NCI-H446 treated with DMSO at 0.1 percent for 48 hours (cell line): ENCODE data around the gene SLC4A2.

Experiments
- DNase-seq: peaks from one replicate; lab custom pipeline; 2025; lab: John Stamatoyannopoulos, UW

The SLC4A2 gene

GRCh38 chr7:151045967-151046366, 13.4 kb upstream of the SLC4A2 start:
- DNase-seq = no peak

GRCh38 chr7:151046603-151047573, 12.5 kb upstream of the SLC4A2 start:
- peak; percentile 21 for DNase-seq

GRCh38 chr7:151047976-151048815, 11.2 kb upstream of the SLC4A2 start, which contains the start of gene ASIC3:
Gene ASIC3 (plus strand): TSS chr7:151048531. CDS start chr7:151048886, 355 bp downstream.
- no peak for DNase-seq

- no peak for DNase-seq
Measured at GRCh38 chr7:151048911-151049463, 10.4 kb upstream of the SLC4A2 start.

- DNase-seq = no peak
Measured at GRCh38 chr7:151051108-151051507, 8.3 kb upstream of the SLC4A2 start.

GRCh38 chr7:151053096-151053495, 6.3 kb upstream of the SLC4A2 start:
- no peak for DNase-seq

GRCh38 chr7:151053751-151054150, 5.6 kb upstream of the SLC4A2 start:
- DNase-seq = no peak

- no peak for DNase-seq
Measured at GRCh38 chr7:151056283-151056665, 3.1 kb upstream of the SLC4A2 start.

- DNase-seq = no peak
Measured at GRCh38 chr7:151056666-151057505, 2.5 kb upstream of the SLC4A2 start.

GRCh38 chr7:151057506-151057988, 1.8 kb upstream of the SLC4A2 start, which contains the start of gene CDK5:
Gene CDK5 (minus strand): TSS chr7:151057897. CDS start chr7:151057848, 49 bp downstream.
- no peak for DNase-seq

- peak; percentile 98 for DNase-seq
Measured at GRCh38 chr7:151057989-151058780, 1.2 kb upstream of the SLC4A2 start.

GRCh38 chr7:151058781-151059366, 515 bp upstream of the SLC4A2 start:
- DNase-seq = no peak

GRCh38 chr7:151060113-151060415, 675 bp downstream of the SLC4A2 start:
- no peak for DNase-seq

- no peak for DNase-seq
Measured at GRCh38 chr7:151060416-151061212, 1.2 kb downstream of the SLC4A2 start.

GRCh38 chr7:151061213-151062110, 2.1 kb downstream of the SLC4A2 start:
- no peak for DNase-seq

GRCh38 chr7:151062111-151062398, 2.7 kb downstream of the SLC4A2 start:
- DNase-seq = no peak

GRCh38 chr7:151062399-151063211, 3.2 kb downstream of the SLC4A2 start:
- DNase-seq = no peak

GRCh38 chr7:151063212-151063561, 3.8 kb downstream of the SLC4A2 start:
- DNase-seq = no peak
